ENCODE data around the gene PRKAG2.

- no peak for TF ChIP-seq REST (IDR thresholded peaks at IDR 0.05; ENCODE audit: unreplicated experiment)
- TF ChIP-seq POLR2AphosphoS5 (IDR thresholded peaks at IDR 0.05; ENCODE audit: low read depth), result no peak
- TF ChIP-seq CTCF (conservative IDR thresholded peaks at IDR 0.05; ENCODE audit: low read depth in 2 of 2), result no peak
- TF ChIP-seq EZH2 (IDR thresholded peaks at IDR 0.05; ENCODE audit: low read depth, unreplicated experiment), result no peak
- no peak for TF ChIP-seq STAT1 (IDR thresholded peaks at IDR 0.05; ENCODE audit: unreplicated experiment)
- TF ChIP-seq EZH2phosphoT487 (IDR thresholded peaks at IDR 0.05; ENCODE audit: unreplicated experiment), result no peak
- no peak for TF ChIP-seq ZNF462 (CRISPR knock-in tag; IDR thresholded peaks at IDR 0.05)
- TF ChIP-seq ETS1 (IDR thresholded peaks at IDR 0.05), result no peak
- TF ChIP-seq JUNB (IDR thresholded peaks at IDR 0.05; ENCODE audit: unreplicated experiment), result no peak
- no peak for TF ChIP-seq CREB1 (CRISPR knock-in tag; IDR thresholded peaks at IDR 0.05; ENCODE audit: low read depth)
- no peak for TF ChIP-seq NANOG (IDR thresholded peaks at IDR 0.05; ENCODE audit: borderline replicate concordance)
Measured at GRCh38 chr7:151623766-151624165, 253.1 kb downstream of the PRKAG2 start.
